Left ventricle myocardium inferior (tissue), 1 donor: Measurements from ENCODE around the gene TOP2A. TPM values are rescaled to one million over a fixed set of nuclear protein-coding genes. Genes with fewer than 3 reads are reported as not detected.
A peak's percentile ranks its signal among the peaks of the same experiment; 100 is the strongest.

Source experiments
- DNase-seq: peaks from one replicate; pipeline ENCODE4 v3.0.0-alpha.2; 2020
- H3K27ac ChIP-seq: fragments of 200-600 bp; replicated peaks from 2 replicates; pipeline ENCODE4 v1.8.0; 2021
- H3K27me3 ChIP-seq: fragments of 200-600 bp; 2 replicates; pipeline ENCODE4 v1.8.0; 2021; ENCODE audit warnings: low read depth
- H3K36me3 ChIP-seq: fragments of 200-600 bp; 2 replicates; pipeline ENCODE4 v1.8.0; 2021
- H3K4me1 ChIP-seq: fragments of 200-600 bp; 2 replicates; pipeline ENCODE4 v1.8.0; 2021
- H3K4me3 ChIP-seq: fragments of 200-600 bp; 2 replicates; pipeline ENCODE4 v1.8.0; 2021; ENCODE audit warnings: mild to moderate bottlenecking, moderate library complexity
- H3K9me3 ChIP-seq: fragments of 200-600 bp; replicated peaks from 2 replicates; pipeline ENCODE4 v1.8.0; 2021
- CTCF ChIP-seq: fragments of 200-600 bp; IDR thresholded peaks from 2 replicates; pipeline ENCODE4 v1.8.0; 2021; ENCODE audit warnings: antibody characterized with exemption, mild to moderate bottlenecking, borderline replicate concordance
- intact Hi-C: fragments of 100-400 bp; cut with micrococcal nuclease; formaldehyde crosslinking; loops from one replicate; pipeline ENCODE4 v1.11.0; 2022
- total RNA-seq: library from RNA; stranded (reverse); fragmentation: NEBNext Ultra II Directional; extraction: Animal tissue kit (Norgen Biotek cat#: 25700); gene quantifications from one replicate; pipeline ENCODE4 v1.2.1, GENCODE V29; 2021
- donor health status: DM: no; HTN: yes; CAD: no; lungs with severe emphysema.

TOP2A gene
- total RNA-seq, 1 donor from 2014 or later: 2.1 TPM

GRCh38 chr17:40364121-40364861, 53.4 kb downstream of the TOP2A start, which contains the start of gene GJD3:
Gene GJD3, minus strand, starts transcription at chr17:40364737. Its CDS starts 922 bp downstream, at chr17:40363815.
- no peak for DNase-seq
- H3K4me3 ChIP-seq: peak within 1 kb of the TSS; percentile 67
- H3K9me3 ChIP-seq: no peaks in the 10 kb centered on the region
- peaks cover 23% of the 10 kb centered on the region for H3K27me3 ChIP-seq
- peaks cover 24% of the 10 kb centered on the region for H3K4me1 ChIP-seq
- peak within 1 kb of the TSS; percentile 65 for H3K27ac ChIP-seq
- H3K36me3 ChIP-seq: no peaks in the 10 kb centered on the region
- intact Hi-C loops: no loop called here
- TF ChIP-seq CTCF: no peak

- Histone ChIP-seq H3K27me3 (peaks cover 23% of the 10 kb centered on the region), H3K36me3 (no peaks in the 10 kb centered on the region), H3K4me1 (peaks cover 28% of the 10 kb centered on the region), H3K9me3 (no peaks in the 10 kb centered on the region), H3K4me3 (peak overlapping the region; percentile 67), H3K27ac (peak overlapping the region; percentile 65)
- no peak for DNase-seq
- TF ChIP-seq CTCF: no peak
- intact Hi-C loops: no loop called here
These were observed 54.4 kb downstream of the TOP2A start for GRCh38 chr17:40363111-40363827.

- Histone ChIP-seq H3K9me3 (no peaks in the 10 kb centered on the region), H3K4me1 (peaks cover 28% of the 10 kb centered on the region), H3K27ac (peak overlapping the region; percentile 65), H3K4me3 (peak overlapping the region; percentile 67), H3K27me3 (peaks cover 23% of the 10 kb centered on the region), H3K36me3 (no peaks in the 10 kb centered on the region)
- intact Hi-C loops: no loop called here
- DNase-seq: peak; percentile 58
- peak; percentile 64 for TF ChIP-seq CTCF
These were observed 55.0 kb downstream of the TOP2A start for GRCh38 chr17:40362696-40363110.

- H3K36me3 ChIP-seq: no peaks in the 10 kb centered on the region
- no peak for DNase-seq
- no peak for TF ChIP-seq CTCF
- intact Hi-C loops: no loop called here
- H3K27ac ChIP-seq: peak overlapping the region; percentile 65
- peaks cover 23% of the 10 kb centered on the region for H3K27me3 ChIP-seq
- H3K4me3 ChIP-seq: peak overlapping the region; percentile 67
- H3K9me3 ChIP-seq: no peaks in the 10 kb centered on the region
- peaks cover 28% of the 10 kb centered on the region for H3K4me1 ChIP-seq
These were observed 55.6 kb downstream of the TOP2A start for GRCh38 chr17:40361925-40362695.
